GM10248 (cell line): ENCODE results near the gene MARF1.
"Not testable (repeated sequence)": the region's sequence is repeated elsewhere in the genome, so short reads cannot be mapped to it uniquely, and the experiment has no call there.

Experiments
- CTCF ChIA-PET: fragments of 300-600 bp; sonication (Branson Sonifier 250); formaldehyde crosslinking; extraction: SDS; loops from one replicate; lab custom pipeline; 2021; ENCODE audit warnings: antibody characterized with exemption; lab: Yijun Ruan, JAX
- POLR2A ChIA-PET: fragments of 350-650 bp; sonication (Branson Sonifier 250); formaldehyde crosslinking; extraction: SDS; loops from one replicate; lab custom pipeline; 2020; ENCODE audit warnings: antibody characterized with exemption; lab: Yijun Ruan, JAX
- DNase-seq: peaks from one replicate; pipeline ENCODE4 v3.0.0; 2012; ENCODE audit errors: extremely low spot score
- CTCF ChIP-seq: IDR thresholded peaks from 2 replicates; pipeline ENCODE4 v1.5.1; 2012; ENCODE audit warnings: mild to moderate bottlenecking, low read depth; ENCODE audit errors: extremely low read depth, missing control alignments, control extremely low read depth

Gene MARF1

GRCh38 chr16:15671530-15672117 is 28.7 kb upstream of the MARF1 start:
- no peak for DNase-seq
- CTCF ChIA-PET, result interaction anchor here (1.0 to 3.4 kb wide), 5 partner anchors 10 to 244 kb away, joined by 3 to 13 read pairs (median 9); no protein-coding TSS in a partner anchor
- POLR2A ChIA-PET, result no interaction called here
- no peak for TF ChIP-seq CTCF

GRCh38 chr16:15667091-15667742 is 24.3 kb upstream of the MARF1 start:
- ChIA-PET CTCF (interaction anchor here (1.1 kb wide), 1 partner anchor 11 kb away, joined by 3 read pairs; no protein-coding TSS in a partner anchor), POLR2A (no interaction called here)
- DNase-seq, result no peak
- no peak for TF ChIP-seq CTCF

GRCh38 chr16:15665107-15665506 is 22.2 kb upstream of the MARF1 start:
- POLR2A ChIA-PET, result no interaction called here
- TF ChIP-seq CTCF, result no peak
- CTCF ChIA-PET, result interaction anchor here (1.4 kb wide), 2 partner anchors 12 to 22 kb away, joined by 3 read pairs; partner anchors contain the start of gene MARF1
- DNase-seq, result no peak

- ChIA-PET POLR2A (no interaction called here), CTCF (interaction anchor here (1.0 to 2.0 kb wide), 2 partner anchors 10 to 41 kb away, joined by 3 to 13 read pairs; no protein-coding TSS in a partner anchor)
- no peak for DNase-seq
- TF ChIP-seq CTCF, result no peak
Observed at GRCh38 chr16:15660203-15660601, 17.2 kb upstream of the MARF1 start.

GRCh38 chr16:15658556-15658955 is 15.6 kb upstream of the MARF1 start:
- TF ChIP-seq CTCF, result no peak
- ChIA-PET CTCF (interaction anchor here (1.1 to 2.3 kb wide), 3 partner anchors 13 to 46 kb away, joined by 3 to 9 read pairs (median 4); no protein-coding TSS in a partner anchor), POLR2A (interaction anchor here (0.7 to 1.0 kb wide), 2 partner anchors 17 to 536 kb away, joined by 4 to 7 read pairs; no protein-coding TSS in a partner anchor)
- no peak for DNase-seq

GRCh38 chr16:15658149-15658548 is 15.2 kb upstream of the MARF1 start:
- no peak for DNase-seq
- TF ChIP-seq CTCF, result no peak
- POLR2A ChIA-PET, result interaction anchor here (1.0 kb wide), 1 partner anchor 17 kb away, joined by 4 read pairs; no protein-coding TSS in a partner anchor
- CTCF ChIA-PET, result interaction anchor here (1.1 to 2.3 kb wide), 3 partner anchors 13 to 46 kb away, joined by 3 to 9 read pairs (median 4); no protein-coding TSS in a partner anchor

- POLR2A ChIA-PET, CTCF ChIA-PET, DNase-seq: not testable (repeated sequence)
Observed at GRCh38 chr16:15655561-15655960, 12.6 kb upstream of the MARF1 start.
